Lung (tissue), 12 donors: ENCODE results near the gene CLDN9. TPM values are rescaled to one million over a fixed set of nuclear protein-coding genes. Genes with fewer than 3 reads are reported as not detected.
A peak's percentile ranks its signal among the peaks of the same experiment; 100 is the strongest.

Source experiments
- ATAC-seq: fragments of 200-7000 bp; cut with Tn5 transposase; one replicate; pipeline ENCODE4 v1.9.1; 2020; ENCODE audit warnings: moderate number of reproducible peaks; ENCODE audit not compliant: insufficient read depth, low FRiP score
- DNase-seq, 3 donors: peaks; one replicate each; pipeline ENCODE4 v3.0.0-alpha.2; 2013 to 2017
- H3K27ac ChIP-seq, 2 donors: one replicate each; pipeline ENCODE4 v1.5.1; 2013; ENCODE audit warnings: mild to moderate bottlenecking in 2 of 2, moderate library complexity in 2 of 2, control low read depth in 1 of 2, inconsistent platforms in 1 of 2, low read depth in 1 of 2, low read length in 1 of 2
- H3K27me3 ChIP-seq, 3 donors: one replicate each; pipeline ENCODE4 v1.5.1; 2013; ENCODE audit warnings: low read length in 2 of 3; ENCODE audit not compliant: control insufficient read depth in 3 of 3, insufficient read depth in 3 of 3
- H3K36me3 ChIP-seq, 4 donors: one replicate each; pipeline ENCODE4 v1.5.1; 2013; ENCODE audit warnings: low read length in 4 of 4, mild to moderate bottlenecking in 1 of 4, moderate library complexity in 1 of 4; ENCODE audit not compliant: control insufficient read depth in 4 of 4, insufficient read depth in 4 of 4
- H3K4me1 ChIP-seq, 5 donors: one replicate each; pipeline ENCODE4 v1.5.1; 2013; ENCODE audit warnings: low read length in 5 of 5, mild to moderate bottlenecking in 2 of 5, moderate library complexity in 1 of 5; ENCODE audit not compliant: control insufficient read depth in 5 of 5, insufficient read depth in 5 of 5
- H3K4me3 ChIP-seq: one replicate; pipeline ENCODE4 v1.5.1; 2013; ENCODE audit warnings: mild to moderate bottlenecking, control low read depth, moderate library complexity
- H3K9ac ChIP-seq, 2 donors: one replicate each; pipeline ENCODE4 v1.5.1; 2013; ENCODE audit warnings: low read length in 2 of 2, control low read depth in 1 of 2; ENCODE audit not compliant: insufficient read depth in 1 of 2
- H3K9me3 ChIP-seq, 4 donors: one replicate each; pipeline ENCODE4 v1.5.1; 2013; ENCODE audit warnings: low read length in 3 of 4, mild to moderate bottlenecking in 1 of 4, moderate library complexity in 1 of 4; ENCODE audit not compliant: control insufficient read depth in 4 of 4, insufficient read depth in 3 of 4
- CTCF ChIP-seq: IDR thresholded peaks from 2 replicates; pipeline ENCODE4 v1.5.1; 2012; ENCODE audit warnings: mild to moderate bottlenecking; ENCODE audit errors: control extremely low read depth, extremely low read depth
- WGBS, 2 donors: extraction: QIAGEN DNeasy Blood & Tissue Kit; methylation state at CpG; one replicate each; pipeline ENCODE4 v1.1.7; 2013; 5-methylcytosine and 5-hydroxymethylcytosine counted together
- polyA plus RNA-seq, 2 donors: library from polyadenylated mRNA; stranded (reverse); fragments of 200-250 nt; gene quantifications; one replicate each; pipeline ENCODE4 v1.2.1, GENCODE V29; 2013
- total RNA-seq, 2 donors: library from RNA; depleted of rRNA in 1 of 2; stranded (reverse); fragments of >200 nt in 1 of 2; gene quantifications; one replicate each; pipeline ENCODE4 v1.2.1, GENCODE V29; 2014 to 2021
- donor health status: control.
- donor health status: control.
- donor health status: Bipolar disorder and iron deficiency.
- donor health status: healthy.
- donor health status: DM: yes; HTN: yes; CAD: no.

CLDN9 gene
- total and polyA plus RNA-seq, 4 donors, result 0.91 to 5.3 (median 1.3) TPM

GRCh38 chr16:2967211-2967631, 45.5 kb upstream of the CLDN9 start:
- Histone ChIP-seq H3K9me3 (no peaks in the 10 kb centered on the region), H3K4me3 (no peak overlapping the region), H3K27me3 (peaks cover 4 to 44% (median 27%) of the 10 kb centered on the region in 3 donors), H3K27ac (no peak overlapping the region), H3K4me1 (peaks cover 0 to 40% (median 8%) of the 10 kb centered on the region in 5 donors), H3K36me3 (no peaks in the 10 kb centered on the region), H3K9ac (no peak overlapping the region)
- DNase-seq, result peak in 1 of 3 donors; percentile 10
- WGBS, 2 donors, result 10 to 11% methylated on average over 37 to 51 of the region's 51 CpGs
- no peak for TF ChIP-seq CTCF
- ATAC-seq, result no peak

GRCh38 chr16:2967721-2968161, 45.0 kb upstream of the CLDN9 start:
- no peaks in the 10 kb centered on the region for H3K36me3 ChIP-seq
- H3K4me1 ChIP-seq, result peaks cover 0 to 40% (median 8%) of the 10 kb centered on the region in 5 donors
- 55% methylated on average over 33 of the region's 33 CpGs for WGBS, 2 donors
- no peak for TF ChIP-seq CTCF
- H3K27me3 ChIP-seq, result peaks cover 4 to 39% (median 23%) of the 10 kb centered on the region in 3 donors
- DNase-seq (peak in 1 of 3 donors; percentile 9), ATAC-seq (no peak)
- no peak overlapping the region for H3K27ac ChIP-seq
- H3K9me3 ChIP-seq, result no peaks in the 10 kb centered on the region
- H3K4me3 ChIP-seq, result no peak overlapping the region
- no peak overlapping the region for H3K9ac ChIP-seq

GRCh38 chr16:2968368-2968737, 44.4 kb upstream of the CLDN9 start:
- no peak for DNase-seq
- peaks cover 0 to 45% (median 8%) of the 10 kb centered on the region in 5 donors for H3K4me1 ChIP-seq
- peaks cover 4 to 35% (median 22%) of the 10 kb centered on the region in 3 donors for H3K27me3 ChIP-seq

More at GRCh38 chr16:2968368-2968737, 44.4 kb upstream of the CLDN9 start:
- H3K4me3 ChIP-seq, result no peak overlapping the region
- no peak overlapping the region for H3K27ac ChIP-seq
- no peak for ATAC-seq
- no peaks in the 10 kb centered on the region for H3K9me3 ChIP-seq
- TF ChIP-seq CTCF, result no peak
- 16 to 19% methylated on average over 18 of the region's 18 CpGs for WGBS, 2 donors
- H3K9ac ChIP-seq, result no peak overlapping the region
- no peaks in the 10 kb centered on the region for H3K36me3 ChIP-seq
